Activated naive CD4-positive, alpha-beta T cell treated with anti-CD3 and anti-CD28 coated beads, Interleukin-2, amount 50 U/mL, for 16 hours (primary cell): Measurements from ENCODE around the gene INPP5J.
"Not testable (repeated sequence)": the region's sequence is repeated elsewhere in the genome, so short reads cannot be mapped to it uniquely, and the experiment has no call there.

Experiments
- DNase-seq: peaks from one replicate; pipeline ENCODE4 v3.0.0-alpha.2; 2020

Gene INPP5J

GRCh38 chr22:31153357-31153756, 30.6 kb downstream of the INPP5J start:
- DNase-seq, result no peak

GRCh38 chr22:31154975-31155374, 32.2 kb downstream of the INPP5J start:
- DNase-seq, result no peak

GRCh38 chr22:31155422-31155821, 32.7 kb downstream of the INPP5J start:
- no peak for DNase-seq

- no peak for DNase-seq
Measured at GRCh38 chr22:31160328-31160978, 37.7 kb downstream of the INPP5J start.

GRCh38 chr22:31161386-31161785, 38.6 kb downstream of the INPP5J start:
- DNase-seq, result no peak

- no peak for DNase-seq
Measured at GRCh38 chr22:31162015-31162765, 39.4 kb downstream of the INPP5J start.

- DNase-seq, result no peak
Measured at GRCh38 chr22:31170971-31171370, 48.2 kb downstream of the INPP5J start.

GRCh38 chr22:31171734-31172133, 49.0 kb downstream of the INPP5J start:
- DNase-seq, result not testable (repeated sequence)

GRCh38 chr22:31173386-31174145, 50.8 kb downstream of the INPP5J start:
- DNase-seq, result no peak

GRCh38 chr22:31176923-31177322, 54.2 kb downstream of the INPP5J start:
- no peak for DNase-seq

GRCh38 chr22:31177420-31178162, 54.8 kb downstream of the INPP5J start:
- no peak for DNase-seq

- DNase-seq, result no peak
Measured at GRCh38 chr22:31178859-31179258, 56.1 kb downstream of the INPP5J start.

- no peak for DNase-seq
Measured at GRCh38 chr22:31179345-31179744, 56.6 kb downstream of the INPP5J start.

- DNase-seq, result no peak
Measured at GRCh38 chr22:31184015-31184414, 61.2 kb downstream of the INPP5J start.
